Measurements from ENCODE around the gene ZNF331. TPM values are rescaled to one million over a fixed set of nuclear protein-coding genes. Genes with fewer than 3 reads are reported as not detected.
"Not testable (repeated sequence)": the region's sequence is repeated elsewhere in the genome, so short reads cannot be mapped to it uniquely, and the experiment has no call there.

Gene ZNF331
- total RNA-seq, result 10 to 100 TPM; 17.3 to 20.6 TPM

DNA sequence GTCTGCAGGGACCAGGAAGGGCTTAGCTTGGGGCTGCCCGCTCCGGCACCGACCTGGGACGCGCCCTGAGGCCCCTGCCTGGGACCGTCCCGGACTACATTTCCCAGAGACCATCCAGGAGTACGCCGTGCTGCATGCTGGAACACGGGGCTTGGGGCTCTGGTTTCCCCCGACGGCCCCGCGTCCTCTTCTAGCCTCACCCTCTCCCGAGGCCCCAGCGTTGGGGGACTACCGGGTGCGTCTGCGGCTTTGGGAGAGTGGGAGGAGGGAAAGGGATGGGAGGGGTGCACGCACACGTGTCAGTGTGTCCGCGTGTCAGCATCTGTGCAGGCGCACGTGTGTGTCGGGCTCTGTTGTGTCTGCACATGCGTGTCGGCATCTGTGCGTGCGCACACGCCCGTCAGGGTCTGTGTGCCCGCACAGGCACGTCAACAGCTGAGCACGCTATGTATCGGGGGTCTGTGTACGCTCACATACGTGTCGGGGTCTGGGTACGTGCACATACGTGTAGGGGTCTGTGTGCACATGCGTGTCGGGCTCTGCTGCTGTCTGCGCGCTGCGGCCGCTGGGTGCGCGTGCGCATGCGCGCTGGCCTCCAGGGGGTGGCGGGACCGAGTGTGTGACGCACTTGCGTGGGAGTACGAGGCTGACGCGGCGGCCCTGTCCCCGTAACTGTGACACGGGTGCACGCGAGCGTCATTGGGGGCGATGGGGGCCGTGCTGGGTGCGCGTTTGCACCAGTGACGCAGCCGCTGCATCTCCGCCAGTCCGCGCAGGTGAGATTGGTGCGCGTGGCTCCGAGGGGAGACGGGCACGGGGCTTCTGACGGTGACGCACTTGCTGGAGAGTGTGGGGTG is at the start of gene ZNF331:
TSS of gene ZNF331 (plus strand) at position 625 of the 857 bp plus-strand sequence. CDS start 31,232 bp downstream, outside the sequence.
- Mint-ChIP-seq H3K4me3 (peak within 1 kb of the TSS; percentile 83), H3K36me3 (ENCODE audit: low read depth) (peaks cover 48% of the 10 kb centered on the region), H3K27me3 (ENCODE audit: low read depth) (no peaks in the 10 kb centered on the region), H3K4me1 (ENCODE audit: low read depth) (peaks cover 22% of the 10 kb centered on the region), H3K9me3 (ENCODE audit: insufficient read depth) (no peaks in the 10 kb centered on the region), H3K27ac (peak within 1 kb of the TSS; percentile 90)
- DNase-seq, result peak; percentile 86
- ChIA-PET POLR2A (no interaction called here), CTCF (no interaction called here)
- peak; percentile 84 for ATAC-seq

DNA sequence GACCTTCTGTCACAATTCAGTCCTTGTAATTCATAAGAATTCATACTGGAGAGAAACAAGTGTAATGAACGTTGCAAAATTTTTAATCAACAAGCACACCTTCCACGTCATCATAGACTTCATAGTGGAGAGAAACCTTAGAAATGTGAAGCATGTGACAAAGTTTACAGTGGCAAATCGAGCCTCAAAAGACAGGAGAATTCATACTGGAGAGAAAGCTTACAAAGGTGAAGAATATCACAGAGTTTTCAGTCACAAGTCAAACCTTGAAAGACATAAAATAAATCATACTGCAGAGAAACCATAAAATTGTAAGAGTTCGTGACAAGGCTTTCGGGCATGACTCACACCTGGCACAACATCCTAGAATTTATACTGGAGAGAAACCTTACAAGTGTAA is 45.8 kb upstream of the ZNF331 start:
- no peak for DNase-seq
- no peak overlapping the region for H3K27ac Mint-ChIP-seq
- peaks cover 45% of the 10 kb centered on the region for H3K9me3 Mint-ChIP-seq (ENCODE audit: insufficient read depth)
- ChIA-PET CTCF (no interaction called here), POLR2A (no interaction called here)
- no peaks in the 10 kb centered on the region for H3K4me1 Mint-ChIP-seq (ENCODE audit: low read depth)
- peaks cover 64% of the 10 kb centered on the region for H3K36me3 Mint-ChIP-seq (ENCODE audit: low read depth)
- no peak overlapping the region for H3K4me3 Mint-ChIP-seq
- no peak for ATAC-seq
- H3K27me3 Mint-ChIP-seq (ENCODE audit: low read depth), result no peaks in the 10 kb centered on the region

DNA sequence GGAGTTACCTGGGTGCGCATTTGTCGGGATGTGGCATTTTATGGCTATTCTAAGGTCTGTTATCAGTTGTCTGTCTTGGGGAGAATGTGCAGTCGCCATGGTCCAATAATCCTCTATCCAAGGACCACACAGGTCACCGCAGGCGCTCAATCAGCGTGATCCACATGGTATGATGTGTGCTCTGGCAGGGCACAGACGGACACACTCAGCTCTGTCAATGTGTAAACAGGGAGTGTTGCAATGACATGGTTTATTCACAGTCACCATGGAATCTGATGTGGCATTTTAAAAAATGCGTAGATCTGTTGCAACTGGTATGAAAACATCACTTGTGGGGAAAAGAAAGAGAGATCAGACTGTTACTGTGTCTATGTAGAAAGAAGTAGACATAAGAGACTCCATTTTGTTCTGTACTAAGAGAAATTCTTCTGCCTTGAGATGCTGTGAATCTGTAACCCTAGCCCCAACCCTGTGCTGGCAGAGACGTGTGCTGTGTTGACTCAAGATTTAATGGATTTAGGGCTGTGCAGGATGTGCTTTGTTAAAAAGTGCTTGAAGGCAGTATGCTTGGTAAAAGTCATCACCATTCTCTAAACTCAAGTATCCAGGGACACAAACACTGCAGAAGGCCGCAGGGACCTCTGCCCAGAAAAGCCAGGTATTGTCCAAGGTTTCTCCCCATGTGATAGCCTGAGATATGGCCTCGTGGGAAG is 40.5 kb upstream of the ZNF331 start:
- DNase-seq; H3K4me1 Mint-ChIP-seq (ENCODE audit: low read depth); H3K27ac Mint-ChIP-seq; ATAC-seq; POLR2A ChIA-PET; H3K4me3 Mint-ChIP-seq; H3K27me3 Mint-ChIP-seq (ENCODE audit: low read depth); CTCF ChIA-PET: not testable (repeated sequence)
- Mint-ChIP-seq H3K36me3 (ENCODE audit: low read depth) (peaks cover 19% of the 10 kb centered on the region), H3K9me3 (ENCODE audit: insufficient read depth) (peaks cover 42% of the 10 kb centered on the region)

DNA sequence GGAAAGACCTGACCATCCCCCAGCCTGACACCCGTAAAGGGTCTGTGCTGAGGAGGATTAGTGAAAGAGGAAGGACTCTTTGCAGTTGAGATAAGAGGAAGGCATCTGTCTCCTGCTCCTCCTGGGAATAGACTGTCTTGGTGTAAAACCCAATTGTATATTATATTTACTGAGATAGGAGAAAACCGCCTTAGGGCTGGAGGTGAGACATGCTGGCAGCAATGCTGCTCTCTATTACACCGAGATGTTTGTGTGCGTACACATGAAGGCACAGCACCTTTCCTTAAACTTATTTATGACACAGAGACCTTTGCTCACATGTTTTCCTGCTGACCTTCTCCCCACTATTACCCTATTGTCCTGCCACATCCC is 39.9 kb upstream of the ZNF331 start:
- H3K27ac Mint-ChIP-seq; H3K27me3 Mint-ChIP-seq (ENCODE audit: low read depth); DNase-seq; H3K4me3 Mint-ChIP-seq; POLR2A ChIA-PET; H3K4me1 Mint-ChIP-seq (ENCODE audit: low read depth); ATAC-seq; CTCF ChIA-PET: not testable (repeated sequence)
- peaks cover 14% of the 10 kb centered on the region for H3K36me3 Mint-ChIP-seq (ENCODE audit: low read depth)
- H3K9me3 Mint-ChIP-seq (ENCODE audit: insufficient read depth), result peaks cover 37% of the 10 kb centered on the region

DNA sequence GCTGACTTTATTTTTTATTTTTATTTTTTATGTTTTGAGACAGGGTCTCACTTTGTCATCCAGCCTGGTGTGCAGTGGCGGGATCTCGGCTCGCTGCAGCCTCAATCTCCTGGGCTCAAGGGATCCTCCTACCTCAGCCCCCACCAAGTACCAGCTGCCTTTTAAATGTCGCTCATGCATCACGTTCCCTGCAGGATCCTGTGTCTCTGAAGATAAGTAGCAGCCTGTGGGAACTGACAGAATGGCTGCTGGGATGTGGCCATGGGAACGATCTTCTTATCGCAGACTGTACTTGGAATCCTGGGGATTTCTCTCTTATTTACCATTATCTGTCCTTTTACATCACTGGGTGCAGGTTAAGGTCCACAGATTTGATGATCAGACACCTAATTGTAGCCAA is 34.8 kb upstream of the ZNF331 start:
- H3K27ac Mint-ChIP-seq; CTCF ChIA-PET; H3K36me3 Mint-ChIP-seq (ENCODE audit: low read depth); H3K4me3 Mint-ChIP-seq; ATAC-seq; H3K27me3 Mint-ChIP-seq (ENCODE audit: low read depth); POLR2A ChIA-PET; H3K4me1 Mint-ChIP-seq (ENCODE audit: low read depth); DNase-seq: not testable (repeated sequence)
- peaks cover 17% of the 10 kb centered on the region for H3K9me3 Mint-ChIP-seq (ENCODE audit: insufficient read depth)

DNA sequence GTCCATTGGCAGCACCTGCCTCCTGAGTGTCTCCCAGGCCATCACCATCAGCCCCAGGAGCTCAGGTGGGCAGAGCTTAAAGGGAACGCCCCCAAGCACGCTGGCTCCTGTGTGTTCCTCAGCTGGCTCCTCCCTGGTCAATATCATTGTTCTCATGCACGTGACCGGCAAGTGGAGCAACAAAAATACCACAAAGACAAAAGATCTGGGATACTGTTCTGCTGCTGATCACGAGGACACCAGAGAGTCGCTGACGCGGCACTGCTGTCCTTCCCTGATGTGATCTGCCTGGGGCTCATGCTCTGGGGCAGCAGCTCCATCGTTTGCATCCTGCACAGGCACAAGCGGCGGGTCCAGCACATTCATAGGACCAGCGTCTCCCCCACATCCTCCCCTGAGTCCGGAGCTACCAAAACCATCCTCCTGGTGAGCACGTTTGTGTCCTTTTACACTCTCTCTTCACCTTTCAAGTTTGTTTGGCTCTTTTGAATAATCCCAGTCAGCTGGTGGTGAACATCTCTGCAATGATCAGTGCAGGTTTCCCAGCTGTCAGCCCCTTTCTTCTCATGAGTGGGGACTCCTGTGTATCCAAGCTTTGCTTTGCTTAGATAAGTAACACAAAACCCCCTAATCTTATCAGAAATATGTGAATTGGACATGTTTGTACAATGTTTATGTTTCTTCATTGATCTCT is 34.1 kb upstream of the ZNF331 start:
- H3K4me3 Mint-ChIP-seq, H3K27ac Mint-ChIP-seq, POLR2A ChIA-PET: not testable (repeated sequence)

DNA sequence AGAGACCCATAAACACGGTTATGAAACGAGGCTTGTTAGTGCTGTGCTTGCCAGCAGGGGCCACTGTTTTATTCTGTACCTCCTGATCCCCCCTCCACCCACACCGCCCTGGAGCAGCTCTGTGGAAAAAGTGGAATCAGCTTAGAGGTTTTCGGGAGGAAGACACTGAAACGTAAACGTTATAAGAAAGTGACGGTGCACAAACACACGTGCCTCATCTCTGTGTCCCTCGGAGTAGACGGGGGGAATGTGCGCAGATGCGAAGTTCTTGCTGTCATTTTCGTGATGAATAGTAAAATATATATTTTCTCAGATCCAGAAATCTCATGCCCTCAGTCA is 33.6 kb upstream of the ZNF331 start:
- POLR2A ChIA-PET; ATAC-seq; H3K4me1 Mint-ChIP-seq (ENCODE audit: low read depth); DNase-seq; H3K36me3 Mint-ChIP-seq (ENCODE audit: low read depth); H3K27me3 Mint-ChIP-seq (ENCODE audit: low read depth); H3K27ac Mint-ChIP-seq; CTCF ChIA-PET; H3K4me3 Mint-ChIP-seq: not testable (repeated sequence)
- H3K9me3 Mint-ChIP-seq (ENCODE audit: insufficient read depth), result peaks cover 14% of the 10 kb centered on the region

More for the DNA sequence above, 34.1 kb upstream of the ZNF331 start:
- H3K4me1 Mint-ChIP-seq (ENCODE audit: low read depth); H3K36me3 Mint-ChIP-seq (ENCODE audit: low read depth); DNase-seq; H3K27me3 Mint-ChIP-seq (ENCODE audit: low read depth); ATAC-seq; CTCF ChIA-PET: not testable (repeated sequence)
- peaks cover 14% of the 10 kb centered on the region for H3K9me3 Mint-ChIP-seq (ENCODE audit: insufficient read depth)

DNA sequence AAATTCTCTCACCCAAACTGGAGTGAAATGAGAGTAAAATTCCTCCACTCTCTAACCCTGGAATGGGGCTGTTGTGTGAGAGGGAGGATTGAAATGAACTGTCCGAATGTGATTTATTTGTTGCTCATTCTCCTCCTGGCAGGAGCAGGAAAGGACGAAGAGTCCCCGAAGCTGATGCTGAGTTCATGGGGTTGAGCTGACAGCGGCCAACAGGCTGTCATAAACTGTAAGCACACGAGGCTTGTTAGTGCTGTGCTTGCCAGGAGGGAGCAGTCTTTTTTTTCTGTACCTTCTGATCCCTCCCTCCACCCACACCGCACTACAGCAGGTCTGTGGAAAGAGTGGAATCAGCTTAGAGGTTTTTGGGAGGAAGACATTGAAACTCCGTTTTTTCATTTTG is 33.1 kb upstream of the ZNF331 start:
- Mint-ChIP-seq H3K27ac (no peak overlapping the region), H3K9me3 (ENCODE audit: insufficient read depth) (peaks cover 14% of the 10 kb centered on the region), H3K27me3 (ENCODE audit: low read depth) (no peaks in the 10 kb centered on the region), H3K36me3 (ENCODE audit: low read depth) (no peaks in the 10 kb centered on the region), H3K4me1 (ENCODE audit: low read depth) (no peaks in the 10 kb centered on the region), H3K4me3 (no peak overlapping the region)
- ChIA-PET CTCF (no interaction called here), POLR2A (no interaction called here)
- no peak for ATAC-seq
- no peak for DNase-seq

DNA sequence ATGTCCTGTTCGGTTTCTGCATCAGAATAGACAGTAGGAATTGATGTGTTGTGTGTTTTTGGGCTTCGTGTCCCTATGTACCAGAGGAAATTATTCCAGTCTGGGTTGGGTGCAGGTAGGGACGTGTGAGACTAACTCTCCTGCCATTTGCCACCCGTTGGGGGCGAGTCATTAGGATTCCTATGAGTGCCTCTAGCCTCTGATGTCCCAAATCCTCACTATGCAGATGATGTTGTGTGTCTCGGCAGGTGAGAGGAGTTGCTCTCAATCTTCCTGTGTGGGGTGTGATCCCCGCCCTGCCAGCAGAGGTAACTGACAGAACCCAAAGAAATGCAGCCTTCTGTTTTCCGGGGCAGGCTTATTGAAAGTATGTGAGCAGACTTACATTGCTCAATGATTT is 31.2 kb upstream of the ZNF331 start:
- Mint-ChIP-seq H3K27ac (no peak overlapping the region), H3K27me3 (ENCODE audit: low read depth) (no peaks in the 10 kb centered on the region), H3K9me3 (ENCODE audit: insufficient read depth) (peaks cover 4% of the 10 kb centered on the region), H3K36me3 (ENCODE audit: low read depth) (no peaks in the 10 kb centered on the region), H3K4me1 (ENCODE audit: low read depth) (no peaks in the 10 kb centered on the region), H3K4me3 (no peak overlapping the region)
- no peak for ATAC-seq
- DNase-seq, result no peak
- CTCF ChIA-PET, result no interaction called here
- POLR2A ChIA-PET, result no interaction called here

DNA sequence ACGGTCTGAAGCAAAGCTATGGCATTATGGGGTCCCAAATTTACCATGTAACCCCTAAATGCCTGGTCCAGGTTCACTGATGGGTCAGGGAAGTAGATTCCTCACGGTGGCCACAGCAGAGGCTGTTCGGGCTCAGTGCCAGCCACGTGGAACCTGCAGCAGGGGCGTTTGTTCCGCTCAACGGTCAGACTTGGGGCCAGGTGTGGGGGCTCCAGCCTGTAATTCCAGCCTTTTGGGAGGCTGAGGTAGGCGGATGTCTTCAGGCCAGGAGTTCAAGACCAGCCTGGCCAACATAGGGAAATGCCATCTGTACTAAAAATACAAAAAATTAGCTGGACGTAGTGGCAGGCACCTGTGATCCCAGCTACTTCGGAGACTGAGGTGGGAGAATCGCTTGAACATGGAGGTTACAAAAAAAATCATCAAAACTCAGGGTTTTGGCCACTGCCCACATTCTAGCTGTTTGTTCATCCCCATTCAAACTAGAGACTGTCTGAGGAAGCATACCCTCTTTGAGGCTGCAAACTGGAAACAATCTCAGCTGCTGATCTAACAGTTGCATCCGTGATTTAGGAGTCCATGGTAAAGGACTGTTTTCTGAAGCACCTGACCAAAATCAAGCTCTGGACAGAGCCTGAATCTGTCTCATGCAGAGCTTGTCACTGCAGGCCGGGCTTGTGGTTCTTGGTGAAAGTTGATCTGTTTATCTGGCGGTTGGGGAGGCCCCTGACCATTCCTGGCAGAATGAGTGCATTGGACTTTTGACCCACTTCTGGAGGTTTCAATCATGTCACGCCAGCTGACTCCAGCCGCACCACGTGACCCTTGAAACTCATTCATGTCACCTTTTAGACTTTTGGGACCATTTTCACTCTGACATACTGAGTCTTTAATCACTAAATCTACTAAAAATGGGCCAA is 30.2 kb upstream of the ZNF331 start:
- CTCF ChIA-PET, result no interaction called here
- H3K4me3 Mint-ChIP-seq, result no peak overlapping the region
- POLR2A ChIA-PET, result no interaction called here
- DNase-seq (no peak), ATAC-seq (no peak)
- H3K27ac Mint-ChIP-seq, result no peak overlapping the region
- H3K27me3 Mint-ChIP-seq (ENCODE audit: low read depth), result no peaks in the 10 kb centered on the region
- H3K36me3 Mint-ChIP-seq (ENCODE audit: low read depth), result no peaks in the 10 kb centered on the region
- H3K4me1 Mint-ChIP-seq (ENCODE audit: low read depth), result no peaks in the 10 kb centered on the region
- H3K9me3 Mint-ChIP-seq (ENCODE audit: insufficient read depth), result no peaks in the 10 kb centered on the region

DNA sequence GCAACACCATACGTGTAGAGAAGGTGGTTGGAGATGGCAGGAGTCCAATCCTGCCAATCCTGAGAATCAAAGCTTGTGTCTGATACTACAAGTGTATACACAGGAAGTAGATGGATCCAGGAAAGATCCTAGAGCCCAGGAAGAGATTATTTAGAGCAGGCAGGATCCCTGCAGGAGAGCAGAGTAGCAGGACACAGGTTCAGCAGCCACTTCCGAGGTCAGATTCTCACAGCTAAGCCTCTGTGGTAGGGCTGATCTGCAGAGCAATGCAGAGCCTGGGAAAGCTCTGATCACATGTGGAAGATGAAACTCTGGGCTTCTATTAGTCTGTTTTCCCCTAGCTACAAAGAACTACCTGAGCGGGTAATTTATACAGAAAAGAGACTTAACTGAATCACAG is 28.5 kb upstream of the ZNF331 start:
- ChIA-PET CTCF (no interaction called here), POLR2A (interaction anchor here (0.9 kb wide), 1 partner anchor 11 kb away, joined by 3 read pairs; no protein-coding TSS in a partner anchor)
- Mint-ChIP-seq H3K36me3 (ENCODE audit: low read depth) (no peaks in the 10 kb centered on the region), H3K4me3 (no peak overlapping the region), H3K27me3 (ENCODE audit: low read depth) (no peaks in the 10 kb centered on the region), H3K4me1 (ENCODE audit: low read depth) (no peaks in the 10 kb centered on the region), H3K27ac (no peak overlapping the region), H3K9me3 (ENCODE audit: insufficient read depth) (no peaks in the 10 kb centered on the region)
- DNase-seq (no peak), ATAC-seq (no peak)

Measured in activated CD8-positive, alpha-beta T cell treated with anti-CD3 and anti-CD28 coated beads, Interleukin-2, amount 10 ng/mL, durations not matched to agents 7 days and 5 days (primary cell).